ENCODE results near the gene STRN4. TPM values are rescaled to one million over a fixed set of nuclear protein-coding genes. Genes with fewer than 3 reads are reported as not detected.

The STRN4 gene
- total and polyA plus RNA-seq, 2 donors (not counting 3 experiments of a cell fraction or from before 2014, with no cell fraction given) = 116 to 144 TPM

- TF ChIP-seq POLR2AphosphoS5 (IDR thresholded peaks at IDR 0.05; ENCODE audit: insufficient read depth, low read depth, low read length) = no peak
- no peak for TF ChIP-seq FOS (IDR thresholded peaks at IDR 0.05; ENCODE audit: borderline replicate concordance, insufficient read depth, low read length)
- TF ChIP-seq MYC (IDR thresholded peaks at IDR 0.05; ENCODE audit: low read depth, low read length) = no peak
- no peak for TF ChIP-seq POLR2A (IDR thresholded peaks at IDR 0.05; ENCODE audit: low read depth, low read length)
- no peak for TF ChIP-seq CTCF (IDR thresholded peaks at IDR 0.05; ENCODE audit: extremely low read depth in 1 of 2, insufficient read depth in 1 of 2, low read depth in 1 of 2, low read length in 2 of 2)
- no peak for TF ChIP-seq EZH2 (IDR thresholded peaks at IDR 0.05; ENCODE audit: borderline replicate concordance, low read depth, low read length, severe bottlenecking)
Measured at GRCh38 chr19:46698395-46699321, 47.6 kb downstream of the STRN4 start.

More at GRCh38 chr19:46698395-46699321, 47.6 kb downstream of the STRN4 start:
- Histone ChIP-seq H3K4me1 (ENCODE audit: control insufficient read depth, extremely low read depth, insufficient read depth, low read length) (no peaks in the 10 kb centered on the region), H3K9me3 (replicated peaks; ENCODE audit: control insufficient read depth, insufficient read depth, low read length) (no peaks in the 10 kb centered on the region), H3K27me3 (ENCODE audit: control insufficient read depth in 2 of 2, insufficient read depth in 2 of 2, low read length in 2 of 2) (no peaks in the 10 kb centered on the region), H3K79me2 (ENCODE audit: control insufficient read depth, insufficient read depth, low read length) (no peaks in the 10 kb centered on the region), H3K4me2 (ENCODE audit: insufficient read depth, low read length) (no peak overlapping the region), H2AFZ (ENCODE audit: low read depth, low read length) (no peak overlapping the region), H3K9ac (replicated peaks; ENCODE audit: extremely low read depth, insufficient read depth, low read length) (no peak overlapping the region), H4K20me1 (replicated peaks; ENCODE audit: control insufficient read depth, extremely low read depth, insufficient read depth, low read length) (no peaks in the 10 kb centered on the region), H3K9me1 (replicated peaks; ENCODE audit: control insufficient read depth, extremely low read depth, insufficient read depth, low read length) (no peaks in the 10 kb centered on the region), H3K36me3 (ENCODE audit: control insufficient read depth in 2 of 2, extremely low read depth in 1 of 2, insufficient read depth in 2 of 2, low read length in 2 of 2) (peaks cover 21 to 52% of the 10 kb centered on the region in 2 experiments), H3K4me3 (replicated peaks in 1 of 3; ENCODE audit: insufficient read depth in 1 of 3, low read depth in 1 of 3, low read length in 3 of 3) (no peak overlapping the region), H3K27ac (ENCODE audit: insufficient read depth, low read depth, low read length) (no peak overlapping the region)
- intact Hi-C loops (cut with micrococcal nuclease) (no loop called here), dilution Hi-C loops (cut with MboI; ENCODE audit: extremely low pct_ligation_motif_present, low sequenced_read_pairs) (no loop called here)
- no peak for DNase-seq (ENCODE audit: low read depth, low spot score)
- no peak for FAIRE-seq
- CTCF ChIA-PET = interaction anchor here (1.6 kb wide), 1 partner anchor 30 kb away, joined by 5 read pairs; no protein-coding TSS in a partner anchor
- POLR2A ChIA-PET = no interaction called here
- no TSS peak for BruUV-seq (replicated peaks)
